Measurements from ENCODE around the gene SAMD4A.

Gene SAMD4A

DNA sequence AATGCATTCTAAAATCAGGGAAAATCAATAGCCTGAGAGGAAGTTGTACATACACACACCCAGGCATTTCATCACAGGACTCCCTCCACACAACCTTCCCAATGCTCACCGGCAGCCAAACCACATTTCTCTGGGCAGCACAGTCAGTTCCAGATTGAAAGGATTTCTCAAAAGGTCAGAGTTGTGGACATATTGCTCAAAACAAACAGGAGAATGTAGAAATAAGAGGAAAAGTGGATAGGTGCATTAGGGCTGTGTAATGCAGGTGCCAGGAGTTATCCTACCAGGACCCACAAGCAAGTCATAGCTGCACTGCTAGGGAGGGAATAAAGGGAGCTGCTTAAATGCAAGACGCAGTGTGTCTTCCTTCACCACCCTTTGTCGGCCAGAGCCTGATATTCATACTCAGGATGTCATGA, 272.8 kb downstream of the SAMD4A start:
- DNase-seq, result no peak

DNA sequence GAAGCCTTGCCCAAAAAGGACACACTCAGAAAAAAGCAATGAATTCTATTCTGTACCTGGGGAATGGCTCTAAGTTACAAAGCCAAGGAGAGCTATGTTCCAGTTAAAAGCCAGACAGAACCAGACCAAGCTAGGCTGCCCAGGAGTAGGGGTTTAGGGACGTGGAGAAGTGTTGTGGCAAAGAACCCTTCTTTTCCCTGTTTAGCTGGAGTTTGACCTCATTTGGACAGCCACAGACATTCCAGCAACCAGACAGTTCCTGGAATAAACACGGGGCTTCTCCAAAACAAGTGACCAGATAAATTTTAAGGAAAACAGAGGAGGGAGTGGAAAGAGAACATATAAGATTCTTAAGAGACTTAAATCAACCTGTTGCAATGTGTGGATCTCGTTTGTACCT, 273.4 kb downstream of the SAMD4A start:
- DNase-seq, result no peak

DNA sequence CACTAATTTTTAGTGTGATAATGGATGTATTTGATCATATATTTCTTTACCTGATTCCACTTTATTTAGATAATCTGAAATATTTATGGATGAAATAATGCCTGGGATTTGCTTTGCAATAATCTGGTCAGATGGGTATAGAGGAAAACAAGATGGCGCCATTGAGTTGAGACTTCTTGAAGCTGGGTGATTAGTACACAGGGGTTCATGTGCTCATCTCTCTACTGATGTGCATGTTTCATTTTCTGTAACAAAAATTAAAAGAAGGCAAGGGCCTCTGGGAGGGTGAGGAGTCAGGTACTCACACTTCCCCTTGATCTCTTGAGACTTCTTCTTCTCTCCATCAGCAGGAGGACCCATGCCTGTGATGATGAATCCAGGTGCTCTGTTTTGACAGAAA, 273.9 kb downstream of the SAMD4A start:
- no peak for DNase-seq

Data from inflammatory macrophage treated with lipopolysaccharide for 1 hour (primary cell).